Cardiac muscle cell (in vitro differentiated cells and primary cell): Measurements from ENCODE around the gene C12orf75. TPM values are rescaled to one million over a fixed set of nuclear protein-coding genes. Genes with fewer than 3 reads are reported as not detected.

Experiments
- DNase-seq, 2 donors: peaks; one replicate each; pipeline versions ENCODE4 v3.0.0 to v3.0.0-alpha.2; 2010 to 2017; ENCODE audit warnings: low read depth in 1 of 2, low spot score in 1 of 2
- H3K27ac ChIP-seq: fragments of 200-600 bp; sonication (generic); 2 replicates; pipeline ENCODE4 v1.5.1; 2016
- H3K27me3 ChIP-seq: fragments of 200-600 bp; sonication (generic); 2 replicates; pipeline ENCODE4 v1.6.0; 2016; ENCODE audit warnings: control low read depth
- H3K36me3 ChIP-seq: fragments of 200-600 bp; sonication (generic); 2 replicates; pipeline ENCODE4 v1.5.1; 2016; ENCODE audit warnings: control low read depth
- H3K4me1 ChIP-seq: fragments of 200-600 bp; sonication (generic); 2 replicates; pipeline ENCODE4 v1.8.1; 2017; ENCODE audit warnings: low read depth, mild to moderate bottlenecking, mixed run types
- H3K4me3 ChIP-seq: fragments of 200-600 bp; sonication (generic); 2 replicates; pipeline ENCODE4 v1.5.1; 2016; ENCODE audit warnings: mild to moderate bottlenecking
- H3K9me3 ChIP-seq: fragments of 200-600 bp; sonication (generic); 2 replicates; pipeline ENCODE4 v1.5.1; 2017; ENCODE audit warnings: low read depth, mild to moderate bottlenecking, control low read depth
- CTCF ChIP-seq: IDR thresholded peaks from 2 replicates; pipeline ENCODE4 v1.5.1; 2012; ENCODE audit warnings: low read depth, mild to moderate bottlenecking, low read length
- polyA plus RNA-seq: library from polyadenylated mRNA; unstranded; fragments of >200 nt; fragmentation: Nextera tagmentation; extraction: Ambion mirVana; gene quantifications from 2 replicates; pipeline ENCODE4 v1.2.1, GENCODE V29; 2016
- total RNA-seq: library from RNA; depleted of rRNA; stranded (reverse); fragments of >200 nt; gene quantifications from 2 replicates; pipeline ENCODE4 v1.2.3, GENCODE V29; 2016

The C12orf75 gene
- total and polyA plus RNA-seq, 2 experiments from 2014 or later, result 39.3 to 106 TPM

- DNase-seq, result no peak
- no peaks in the 10 kb centered on the region for H3K9me3 ChIP-seq
- TF ChIP-seq CTCF, result no peak
- H3K36me3 ChIP-seq, result no peaks in the 10 kb centered on the region
- H3K4me3 ChIP-seq, result no peak overlapping the region
- peaks cover 18% of the 10 kb centered on the region for H3K27me3 ChIP-seq
- no peaks in the 10 kb centered on the region for H3K4me1 ChIP-seq
- no peak overlapping the region for H3K27ac ChIP-seq
These were observed 42.0 kb upstream of the C12orf75 start for GRCh38 chr12:105288311-105288996.

DNA sequence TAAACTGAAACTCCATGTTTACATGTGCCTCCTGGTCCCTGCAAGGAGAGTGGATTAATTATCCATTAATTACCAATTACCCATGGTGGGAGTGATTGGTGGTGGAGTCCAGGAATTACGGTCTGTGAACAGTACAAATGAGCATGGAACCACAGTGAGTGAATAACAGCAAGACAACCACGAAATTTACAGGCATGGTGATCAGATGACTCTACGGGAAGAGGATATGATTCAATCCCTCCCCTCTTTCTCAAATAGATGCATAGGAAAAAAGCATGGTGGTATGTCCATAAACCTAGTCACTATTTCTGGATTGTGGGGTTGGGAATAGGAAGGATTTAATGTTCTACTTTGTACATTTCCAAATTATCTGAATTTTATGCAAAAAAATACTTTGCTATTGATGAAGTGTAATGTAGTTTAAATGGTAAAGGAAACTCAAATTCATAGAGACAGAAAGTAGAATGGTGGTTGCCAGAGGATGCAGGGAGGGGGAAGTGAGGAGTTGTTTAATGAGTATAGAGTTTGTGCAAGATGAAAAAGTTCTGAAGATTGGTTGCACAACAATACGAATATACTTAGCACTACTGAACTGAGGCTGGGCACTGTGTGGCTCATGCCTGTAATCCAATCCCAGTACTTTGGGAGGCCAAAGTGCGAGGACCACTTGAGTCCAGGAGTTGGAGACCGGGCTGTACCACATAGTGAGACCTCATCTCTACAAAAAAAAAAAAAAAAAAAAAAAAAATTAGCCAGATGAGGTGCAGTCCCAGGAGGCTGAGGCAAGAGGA, 41.2 kb upstream of the C12orf75 start:
- TF ChIP-seq CTCF, result no peak
- Histone ChIP-seq H3K36me3 (no peaks in the 10 kb centered on the region), H3K4me3 (no peak overlapping the region), H3K27me3 (peaks cover 18% of the 10 kb centered on the region), H3K27ac (no peak overlapping the region), H3K9me3 (no peaks in the 10 kb centered on the region), H3K4me1 (no peaks in the 10 kb centered on the region)
- no peak for DNase-seq

- H3K4me1 ChIP-seq, result no peaks in the 10 kb centered on the region
- H3K27ac ChIP-seq, result no peak overlapping the region
- no peaks in the 10 kb centered on the region for H3K9me3 ChIP-seq
- no peak overlapping the region for H3K4me3 ChIP-seq
- DNase-seq, result no peak
- H3K36me3 ChIP-seq, result no peaks in the 10 kb centered on the region
- H3K27me3 ChIP-seq, result peaks cover 4% of the 10 kb centered on the region
- TF ChIP-seq CTCF, result no peak
These were observed 39.0 kb upstream of the C12orf75 start for GRCh38 chr12:105291531-105291930.

DNA sequence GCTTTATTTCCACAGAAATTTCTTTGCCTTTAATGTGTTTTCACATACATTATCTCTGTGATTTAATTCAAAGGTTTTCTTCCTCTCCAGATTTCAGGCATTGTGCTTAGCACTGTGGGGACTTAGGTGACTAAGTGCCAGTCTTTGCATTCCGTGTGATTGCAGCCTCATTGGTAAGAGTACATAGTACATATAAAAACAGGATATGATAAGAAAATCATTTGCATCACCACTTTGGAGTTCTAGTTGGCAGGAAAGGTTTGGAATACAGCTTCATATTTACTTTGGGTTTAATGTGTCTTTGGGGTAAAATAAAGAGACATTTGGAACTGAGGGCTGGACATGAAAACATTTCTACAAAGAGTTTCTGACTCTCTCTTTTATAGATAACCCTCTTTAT, 37.8 kb upstream of the C12orf75 start:
- no peaks in the 10 kb centered on the region for H3K9me3 ChIP-seq
- no peak overlapping the region for H3K4me3 ChIP-seq
- peak in 1 of 2 donors; percentile 48 for DNase-seq
- no peaks in the 10 kb centered on the region for H3K36me3 ChIP-seq
- no peak for TF ChIP-seq CTCF
- no peak overlapping the region for H3K27ac ChIP-seq
- H3K4me1 ChIP-seq, result no peaks in the 10 kb centered on the region
- peaks cover 4% of the 10 kb centered on the region for H3K27me3 ChIP-seq

- Histone ChIP-seq H3K9me3 (no peaks in the 10 kb centered on the region), H3K36me3 (no peaks in the 10 kb centered on the region), H3K27ac (no peak overlapping the region), H3K27me3 (peaks cover 4% of the 10 kb centered on the region), H3K4me3 (no peak overlapping the region), H3K4me1 (no peaks in the 10 kb centered on the region)
- DNase-seq, result no peak
- no peak for TF ChIP-seq CTCF
These were observed 37.3 kb upstream of the C12orf75 start for GRCh38 chr12:105293187-105293586.
